HepG2 (cell line): ENCODE data around the gene C5. TPM values are rescaled to one million over a fixed set of nuclear protein-coding genes. Genes with fewer than 3 reads are reported as not detected.

Experiments used
- ATAC-seq: fragments of 200-7000 bp; cut with Tn5 transposase; 3 replicates; pipeline ENCODE4 v1.9.1; 2020; ENCODE audit warnings: mild to moderate bottlenecking, moderate library complexity
- BruUV-seq: library from RNA; stranded (reverse); fragments of 400-500 nt; replicated peaks from 2 replicates; lab custom pipeline; 2021; lab: Mats Ljungman, UMichigan
- CTCF ChIA-PET: fragments of 300-600 bp; formaldehyde crosslinking; extraction: SDS; loops from one replicate; lab custom pipeline; 2021; ENCODE audit warnings: low total read pairs, inconsistent platforms, low intra/inter-chr PET ratio; lab: Yijun Ruan, JAX
- POLR2A ChIA-PET: fragments of 350-600 bp; sonication (Branson Sonifier 250); formaldehyde crosslinking; loops from one replicate; lab custom pipeline; 2020; ENCODE audit warnings: antibody characterized with exemption, inconsistent platforms; lab: Yijun Ruan, JAX
- DNase-seq: peaks from one replicate; pipeline ENCODE4 v3.0.0-alpha.2; 2015; ENCODE audit warnings: low spot score
- FAIRE-seq: peaks from 3 replicates; lab custom pipeline; 2011; peaks lifted over from hg19 to GRCh38; lab: Jason Lieb, UNC
- H2AFZ ChIP-seq: one replicate; pipeline ENCODE4 v1.6.1; 2011; ENCODE audit warnings: low read length, inconsistent platforms
- H3K27ac ChIP-seq: fragments of 300-600 bp; 3 replicates; pipeline ENCODE4 v1.8.0; 2011; ENCODE audit warnings: mixed run types, mild to moderate bottlenecking, mixed read lengths, low read length, inconsistent platforms; ENCODE audit not compliant: insufficient read depth; ENCODE audit errors: extremely low read length
- H3K27me3 ChIP-seq, 2 experiments: fragments of 200-600 bp in 1 of 2; 2 replicates in 1 of 2; 3 replicates in 1 of 2; pipeline versions ENCODE4 v1.6.0 to v1.8.0; 2011; ENCODE audit warnings: low read length in 2 of 2, mild to moderate bottlenecking in 2 of 2, moderate library complexity in 2 of 2, inconsistent platforms in 1 of 2; ENCODE audit not compliant: insufficient read depth in 2 of 2, control insufficient read depth in 1 of 2
- H3K36me3 ChIP-seq, 2 experiments: fragments of 200-600 bp in 1 of 2; replicated peaks in 1 of 2; 2 replicates in 1 of 2; 3 replicates in 1 of 2; pipeline versions ENCODE4 v1.5.1 to v1.8.0; 2011; ENCODE audit warnings: low read length in 2 of 2, inconsistent platforms in 1 of 2; ENCODE audit not compliant: insufficient read depth in 2 of 2, control insufficient read depth in 1 of 2
- H3K4me1 ChIP-seq: 2 replicates; pipeline ENCODE4 v1.5.1; 2012; ENCODE audit warnings: low read length, inconsistent platforms; ENCODE audit not compliant: insufficient read depth
- H3K4me2 ChIP-seq: 2 replicates; pipeline ENCODE4 v1.6.0; 2011; ENCODE audit warnings: low read depth, low read length, inconsistent platforms
- H3K4me3 ChIP-seq, 3 experiments: fragments of 200-600 bp in 1 of 3; sonication (generic), shearing (Covaris generic) in 1 of 3; replicated peaks in 1 of 3; 2 replicates each; pipeline ENCODE4 v1.5.1; 2011 to 2016; ENCODE audit warnings: low read length in 3 of 3, inconsistent platforms in 2 of 3, low read depth in 2 of 3, mild to moderate bottlenecking in 2 of 3, control low read depth in 1 of 3, mixed read lengths in 1 of 3; ENCODE audit not compliant: insufficient read depth in 1 of 3
- H3K79me2 ChIP-seq: one replicate; pipeline ENCODE4 v1.6.1; 2011; ENCODE audit warnings: low read length, inconsistent platforms; ENCODE audit not compliant: insufficient read depth
- H3K9ac ChIP-seq: 2 replicates; pipeline ENCODE4 v1.6.0; 2011; ENCODE audit warnings: mild to moderate bottlenecking, low read depth, low read length, inconsistent platforms; ENCODE audit not compliant: insufficient read depth
- H3K9me3 ChIP-seq: 2 replicates; pipeline ENCODE4 v1.5.1; 2012; ENCODE audit warnings: mild to moderate bottlenecking, low read length
- H4K20me1 ChIP-seq: 2 replicates; pipeline ENCODE4 v1.6.0; 2011; ENCODE audit warnings: inconsistent platforms, mild to moderate bottlenecking, low read length, moderate library complexity; ENCODE audit not compliant: insufficient read depth
- DNMT1 ChIP-seq: sonication (generic); formaldehyde crosslinking; IDR thresholded peaks from 2 replicates; pipeline ENCODE4 v1.5.1; 2020; ENCODE audit warnings: mild to moderate bottlenecking, missing genetic modification reagents
- ELF3 ChIP-seq: IDR thresholded peaks from 2 replicates; pipeline ENCODE4 v1.6.1; 2016; ENCODE audit warnings: missing genetic modification reagents, missing compliant biosample characterization
- KLF11 ChIP-seq: IDR thresholded peaks from 2 replicates; pipeline ENCODE4 v1.6.1; 2016; ENCODE audit warnings: missing compliant biosample characterization
- SAP130 ChIP-seq: IDR thresholded peaks from 2 replicates; pipeline ENCODE4 v1.6.1; 2016; ENCODE audit warnings: low read depth
- WGBS: methylation state at CpG from one replicate; pipeline ENCODE4 v1.1.6; 2017; ENCODE audit warnings: low lambda C conversion rate; 5-methylcytosine and 5-hydroxymethylcytosine counted together
- in situ Hi-C: cut with HindIII; loops from 2 replicates; pipeline ENCODE4 v1.10.0; 2017; ENCODE audit warnings: low pct_unique_long_range_greater_than_20kb; ENCODE audit not compliant: extremely low pct_ligation_motif_present
- intact Hi-C: fragments of 100-400 bp; cut with micrococcal nuclease; formaldehyde crosslinking; loops from one replicate; pipeline ENCODE4 v1.10.0; 2022; ENCODE audit not compliant: unreplicated experiment
- polyA plus RNA-seq, 8 experiments: library from polyadenylated mRNA; depleted of rRNA in 3 of 8; stranded (reverse) in 7 of 8; unstranded in 1 of 8; fragments of >200 nt; fragmentation: Illumina TruSeq in 4 of 8; extraction: Trizol in 4 of 8; gene quantifications; 2 replicates each; pipeline versions ENCODE4 v1.2.1 to v1.2.3, GENCODE V29; 2011 to 2016; ENCODE audit warnings: low read depth in 4 of 8, missing spikeins in 1 of 8, mixed read lengths in 1 of 8; ENCODE audit not compliant: insufficient read depth in 1 of 8
- total RNA-seq, 5 experiments: library from RNA; depleted of rRNA; stranded (reverse); fragments of >200 nt; fragmentation: Illumina TruSeq; extraction: Trizol; gene quantifications; 2 replicates each; pipeline ENCODE4 v1.2.3, GENCODE V29; 2016; ENCODE audit warnings: low read depth in 1 of 5
- TF ChIP-seq, protein P1 (sequence below): sonication (generic); formaldehyde crosslinking; IDR thresholded peaks from 2 replicates; pipeline ENCODE4 v1.4.0; 2020; ENCODE audit warnings: missing genetic modification reagents

C5 gene
- total and polyA plus RNA-seq, 2 of the 13 experiments (the other 11 are each of a cell fraction or from before 2014, with no cell fraction given), result 57.6 to 192 TPM

DNA sequence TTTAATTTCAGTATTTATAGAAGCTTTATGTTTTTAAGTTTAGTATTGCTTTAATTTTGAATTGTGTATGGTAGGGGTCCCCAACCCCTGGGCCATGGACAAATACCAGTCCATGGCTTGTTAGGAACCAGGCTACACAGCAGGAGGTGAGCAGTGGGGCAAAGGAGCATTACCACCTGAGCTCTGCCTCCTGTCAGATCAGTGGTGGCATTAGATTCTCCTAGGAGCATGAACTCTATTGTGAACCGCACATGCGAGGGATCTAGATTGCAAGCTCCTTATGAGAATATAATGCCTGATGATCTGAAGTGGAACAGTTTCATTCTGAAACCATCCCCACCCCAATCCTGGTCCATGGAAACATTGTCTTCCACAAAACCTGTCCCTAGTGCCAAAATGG lies 1.9 kb downstream of the C5 start:
- in situ Hi-C loops, result no loop called here
- 0 out of 5 replicates have a peak, but pooled peaks cover 0 to 14% of the 10 kb centered on the region in 2 experiments for H3K36me3 ChIP-seq
- no peak for DNase-seq
- H3K4me1 ChIP-seq, result peaks cover 42% of the 10 kb centered on the region
- FAIRE-seq, result no peak
- no TSS peak for BruUV-seq
- peaks cover 20% of the 10 kb centered on the region for H4K20me1 ChIP-seq
- no peak overlapping the region for H3K27ac ChIP-seq
- H3K4me3 ChIP-seq, result peak overlapping the region; percentile 50 to 95 (median 72)
- H2AFZ ChIP-seq, result no peak overlapping the region
- peaks cover 53% of the 10 kb centered on the region for H3K79me2 ChIP-seq
- TF ChIP-seq DNMT1 (no peak), KLF11 (CRISPR knock-in tag) (no peak), ELF3 (0 out of 2 replicates have a peak, but pooled peaks have one; percentile 7), SAP130 (CRISPR knock-in tag) (peak; percentile 43)
- TF ChIP-seq, protein P1, sequence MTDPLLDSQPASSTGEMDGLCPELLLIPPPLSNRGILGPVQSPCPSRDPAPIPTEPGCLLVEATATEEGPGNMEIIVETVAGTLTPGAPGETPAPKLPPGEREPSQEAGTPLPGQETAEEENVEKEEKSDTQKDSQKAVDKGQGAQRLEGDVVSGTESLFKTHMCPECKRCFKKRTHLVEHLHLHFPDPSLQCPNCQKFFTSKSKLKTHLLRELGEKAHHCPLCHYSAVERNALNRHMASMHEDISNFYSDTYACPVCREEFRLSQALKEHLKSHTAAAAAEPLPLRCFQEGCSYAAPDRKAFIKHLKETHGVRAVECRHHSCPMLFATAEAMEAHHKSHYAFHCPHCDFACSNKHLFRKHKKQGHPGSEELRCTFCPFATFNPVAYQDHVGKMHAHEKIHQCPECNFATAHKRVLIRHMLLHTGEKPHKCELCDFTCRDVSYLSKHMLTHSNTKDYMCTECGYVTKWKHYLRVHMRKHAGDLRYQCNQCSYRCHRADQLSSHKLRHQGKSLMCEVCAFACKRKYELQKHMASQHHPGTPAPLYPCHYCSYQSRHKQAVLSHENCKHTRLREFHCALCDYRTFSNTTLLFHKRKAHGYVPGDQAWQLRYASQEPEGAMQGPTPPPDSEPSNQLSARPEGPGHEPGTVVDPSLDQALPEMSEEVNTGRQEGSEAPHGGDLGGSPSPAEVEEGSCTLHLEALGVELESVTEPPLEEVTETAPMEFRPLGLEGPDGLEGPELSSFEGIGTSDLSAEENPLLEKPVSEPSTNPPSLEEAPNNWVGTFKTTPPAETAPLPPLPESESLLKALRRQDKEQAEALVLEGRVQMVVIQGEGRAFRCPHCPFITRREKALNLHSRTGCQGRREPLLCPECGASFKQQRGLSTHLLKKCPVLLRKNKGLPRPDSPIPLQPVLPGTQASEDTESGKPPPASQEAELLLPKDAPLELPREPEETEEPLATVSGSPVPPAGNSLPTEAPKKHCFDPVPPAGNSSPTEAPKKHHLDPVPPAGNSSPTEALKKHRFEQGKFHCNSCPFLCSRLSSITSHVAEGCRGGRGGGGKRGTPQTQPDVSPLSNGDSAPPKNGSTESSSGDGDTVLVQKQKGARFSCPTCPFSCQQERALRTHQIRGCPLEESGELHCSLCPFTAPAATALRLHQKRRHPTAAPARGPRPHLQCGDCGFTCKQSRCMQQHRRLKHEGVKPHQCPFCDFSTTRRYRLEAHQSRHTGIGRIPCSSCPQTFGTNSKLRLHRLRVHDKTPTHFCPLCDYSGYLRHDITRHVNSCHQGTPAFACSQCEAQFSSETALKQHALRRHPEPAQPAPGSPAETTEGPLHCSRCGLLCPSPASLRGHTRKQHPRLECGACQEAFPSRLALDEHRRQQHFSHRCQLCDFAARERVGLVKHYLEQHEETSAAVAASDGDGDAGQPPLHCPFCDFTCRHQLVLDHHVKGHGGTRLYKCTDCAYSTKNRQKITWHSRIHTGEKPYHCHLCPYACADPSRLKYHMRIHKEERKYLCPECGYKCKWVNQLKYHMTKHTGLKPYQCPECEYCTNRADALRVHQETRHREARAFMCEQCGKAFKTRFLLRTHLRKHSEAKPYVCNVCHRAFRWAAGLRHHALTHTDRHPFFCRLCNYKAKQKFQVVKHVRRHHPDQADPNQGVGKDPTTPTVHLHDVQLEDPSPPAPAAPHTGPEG (CRISPR knock-in tag), result no peak
- ChIA-PET CTCF (no interaction called here), POLR2A (interaction anchor here (1.4 to 2.4 kb wide), 2 partner anchors 12 kb away, joined by 4 to 6 read pairs; no protein-coding TSS in a partner anchor)
- H3K4me2 ChIP-seq, result peak overlapping the region; percentile 95
- H3K27me3 ChIP-seq, result no peaks in the 10 kb centered on the region
- intact Hi-C loops, result no loop called here
- ATAC-seq, result peak; percentile 53
- peak overlapping the region; percentile 58; the same call in 1 of the 2 replicates for H3K9ac ChIP-seq
- WGBS, result 34% methylated on average over 2 of the region's 2 CpGs
- no peaks in the 10 kb centered on the region for H3K9me3 ChIP-seq
